ENCODE data around the gene SAFB2. TPM values are rescaled to one million over a fixed set of nuclear protein-coding genes. Genes with fewer than 3 reads are reported as not detected.

Gene SAFB2
- total RNA-seq, 1 donor from 2014 or later: 104 TPM

- DNase-seq (ENCODE audit: low spot score): no peak
- peaks cover 66% of the 10 kb centered on the region for H3K4me1 Mint-ChIP-seq (ENCODE audit: low read depth)
- H3K27me3 Mint-ChIP-seq (ENCODE audit: insufficient read depth): no peaks in the 10 kb centered on the region
- no peaks in the 10 kb centered on the region for H3K9me3 Mint-ChIP-seq
- H3K27ac Mint-ChIP-seq: no peak overlapping the region
- intact Hi-C loops (cut with micrococcal nuclease): loop anchor here (10.0 kb wide), 1 partner anchor 796 kb away; the partner anchor contains the start of gene KHSRP
- H3K4me3 Mint-ChIP-seq: no peak overlapping the region
- H3K36me3 Mint-ChIP-seq (ENCODE audit: low read depth): peaks cover 60% of the 10 kb centered on the region
Observed at GRCh38 chr19:5628461-5628860, 5.9 kb upstream of the SAFB2 start.

- H3K27ac Mint-ChIP-seq: peak overlapping the region; percentile 18
- no peak for DNase-seq (ENCODE audit: low spot score)
Observed at GRCh38 chr19:5627395-5627904, 4.9 kb upstream of the SAFB2 start.

GRCh38 chr19:5625641-5626040 lies 3.1 kb upstream of the SAFB2 start:
- H3K27me3 Mint-ChIP-seq (ENCODE audit: insufficient read depth): peaks cover 3% of the 10 kb centered on the region
- H3K4me1 Mint-ChIP-seq (ENCODE audit: low read depth): peaks cover 59% of the 10 kb centered on the region
- intact Hi-C loops (cut with micrococcal nuclease): loop anchor here (10.0 kb wide), 1 partner anchor 799 kb away; the partner anchor contains the start of gene KHSRP
- no peak for DNase-seq (ENCODE audit: low spot score)
- peak overlapping the region; percentile 56 for H3K27ac Mint-ChIP-seq
- no peaks in the 10 kb centered on the region for H3K9me3 Mint-ChIP-seq
- H3K4me3 Mint-ChIP-seq: peak overlapping the region; percentile 100
- H3K36me3 Mint-ChIP-seq (ENCODE audit: low read depth): peaks cover 54% of the 10 kb centered on the region

More at GRCh38 chr19:5627395-5627904, 4.9 kb upstream of the SAFB2 start:
- Mint-ChIP-seq H3K36me3 (ENCODE audit: low read depth) (peaks cover 57% of the 10 kb centered on the region), H3K4me1 (ENCODE audit: low read depth) (peaks cover 63% of the 10 kb centered on the region), H3K9me3 (no peaks in the 10 kb centered on the region), H3K27me3 (ENCODE audit: insufficient read depth) (peaks cover 3% of the 10 kb centered on the region), H3K4me3 (peak overlapping the region; percentile 32)
- intact Hi-C loops (cut with micrococcal nuclease): loop anchor here (10.0 kb wide), 1 partner anchor 797 kb away; the partner anchor contains the start of gene KHSRP

- peaks cover 58% of the 10 kb centered on the region for H3K36me3 Mint-ChIP-seq (ENCODE audit: low read depth)
- H3K9me3 Mint-ChIP-seq: no peaks in the 10 kb centered on the region
- H3K27ac Mint-ChIP-seq: peak overlapping the region; percentile 90
- H3K4me1 Mint-ChIP-seq (ENCODE audit: low read depth): peaks cover 67% of the 10 kb centered on the region
- no peak for DNase-seq (ENCODE audit: low spot score)
- H3K4me3 Mint-ChIP-seq: peak overlapping the region; percentile 100
- H3K27me3 Mint-ChIP-seq (ENCODE audit: insufficient read depth): peaks cover 3% of the 10 kb centered on the region
- intact Hi-C loops (cut with micrococcal nuclease): loop anchor here (5.0 to 10.0 kb wide), 3 partner anchors 277 to 800 kb away; partner anchors contain the start of genes KHSRP, NDUFA11 and VMAC
Observed at GRCh38 chr19:5624741-5625278, 2.2 kb upstream of the SAFB2 start.

GRCh38 chr19:5624018-5624663 lies 1.6 kb upstream of the SAFB2 start:
- peak; percentile 4 for DNase-seq (ENCODE audit: low spot score)
- Mint-ChIP-seq H3K4me3 (peak overlapping the region; percentile 100), H3K27ac (peak overlapping the region; percentile 90), H3K27me3 (ENCODE audit: insufficient read depth) (peaks cover 3% of the 10 kb centered on the region), H3K9me3 (no peaks in the 10 kb centered on the region), H3K36me3 (ENCODE audit: low read depth) (peaks cover 58% of the 10 kb centered on the region), H3K4me1 (ENCODE audit: low read depth) (peaks cover 66% of the 10 kb centered on the region)
- intact Hi-C loops (cut with micrococcal nuclease): loop anchor here (5.0 to 10.0 kb wide), 3 partner anchors 278 to 801 kb away; partner anchors contain the start of genes KHSRP, NDUFA11 and VMAC

GRCh38 chr19:5623397-5624017 lies 931 bp upstream of the SAFB2 start:
- intact Hi-C loops (cut with micrococcal nuclease): loop anchor here (5.0 to 10.0 kb wide), 3 partner anchors 279 to 801 kb away; partner anchors contain the start of genes KHSRP, NDUFA11 and VMAC
- H3K9me3 Mint-ChIP-seq: no peaks in the 10 kb centered on the region
- H3K27me3 Mint-ChIP-seq (ENCODE audit: insufficient read depth): peaks cover 3% of the 10 kb centered on the region
- H3K36me3 Mint-ChIP-seq (ENCODE audit: low read depth): peaks cover 60% of the 10 kb centered on the region
- H3K4me3 Mint-ChIP-seq: peak overlapping the region; percentile 100
- peaks cover 66% of the 10 kb centered on the region for H3K4me1 Mint-ChIP-seq (ENCODE audit: low read depth)
- no peak for DNase-seq (ENCODE audit: low spot score)
- H3K27ac Mint-ChIP-seq: peak overlapping the region; percentile 100

GRCh38 chr19:5621945-5622464 lies 571 bp downstream of the SAFB2 start:
- Mint-ChIP-seq H3K27ac (peak overlapping the region; percentile 95), H3K4me3 (peak overlapping the region; percentile 100), H3K27me3 (ENCODE audit: insufficient read depth) (peaks cover 3% of the 10 kb centered on the region), H3K4me1 (ENCODE audit: low read depth) (peaks cover 63% of the 10 kb centered on the region), H3K36me3 (ENCODE audit: low read depth) (peaks cover 60% of the 10 kb centered on the region), H3K9me3 (no peaks in the 10 kb centered on the region)
- intact Hi-C loops (cut with micrococcal nuclease): loop anchor here (1.0 to 10.0 kb wide), 6 partner anchors 58 to 803 kb away; partner anchors contain the start of genes CATSPERD, DUS3L, KHSRP and LONP1
- peak; percentile 13 for DNase-seq (ENCODE audit: low spot score)

GRCh38 chr19:5621311-5621944 lies 1.1 kb downstream of the SAFB2 start:
- H3K36me3 Mint-ChIP-seq (ENCODE audit: low read depth): peaks cover 56% of the 10 kb centered on the region
- intact Hi-C loops (cut with micrococcal nuclease): loop anchor here (5.0 to 10.0 kb wide), 3 partner anchors 281 to 803 kb away; partner anchors contain the start of genes KHSRP, NDUFA11 and VMAC

GRCh38 chr19:5619946-5620345 lies 2.6 kb downstream of the SAFB2 start:
- no peak for DNase-seq (ENCODE audit: low spot score)
- no peak overlapping the region for H3K27ac Mint-ChIP-seq
- H3K27me3 Mint-ChIP-seq (ENCODE audit: insufficient read depth): peaks cover 3% of the 10 kb centered on the region
- intact Hi-C loops (cut with micrococcal nuclease): loop anchor here (5.0 to 10.0 kb wide), 3 partner anchors 282 to 805 kb away; partner anchors contain the start of genes KHSRP, NDUFA11 and VMAC
- peak overlapping the region; percentile 100 for H3K4me3 Mint-ChIP-seq
- H3K4me1 Mint-ChIP-seq (ENCODE audit: low read depth): peaks cover 48% of the 10 kb centered on the region
- H3K9me3 Mint-ChIP-seq: no peaks in the 10 kb centered on the region
- H3K36me3 Mint-ChIP-seq (ENCODE audit: low read depth): peaks cover 54% of the 10 kb centered on the region

More at GRCh38 chr19:5621311-5621944, 1.1 kb downstream of the SAFB2 start:
- H3K4me3 Mint-ChIP-seq: peak overlapping the region; percentile 100
- peak overlapping the region; percentile 95 for H3K27ac Mint-ChIP-seq
- peaks cover 3% of the 10 kb centered on the region for H3K27me3 Mint-ChIP-seq (ENCODE audit: insufficient read depth)
- no peak for DNase-seq (ENCODE audit: low spot score)
- peaks cover 63% of the 10 kb centered on the region for H3K4me1 Mint-ChIP-seq (ENCODE audit: low read depth)
- H3K9me3 Mint-ChIP-seq: no peaks in the 10 kb centered on the region

GRCh38 chr19:5618591-5618990 lies 4.0 kb downstream of the SAFB2 start:
- Mint-ChIP-seq H3K9me3 (no peaks in the 10 kb centered on the region), H3K4me3 (no peak overlapping the region), H3K27ac (no peak overlapping the region), H3K4me1 (ENCODE audit: low read depth) (peaks cover 42% of the 10 kb centered on the region), H3K36me3 (ENCODE audit: low read depth) (peaks cover 57% of the 10 kb centered on the region), H3K27me3 (ENCODE audit: insufficient read depth) (peaks cover 3% of the 10 kb centered on the region)
- no peak for DNase-seq (ENCODE audit: low spot score)
- intact Hi-C loops (cut with micrococcal nuclease): no loop called here

GRCh38 chr19:5617080-5617479 lies 5.5 kb downstream of the SAFB2 start:
- DNase-seq (ENCODE audit: low spot score): no peak
- H3K27me3 Mint-ChIP-seq (ENCODE audit: insufficient read depth): no peaks in the 10 kb centered on the region
- intact Hi-C loops (cut with micrococcal nuclease): no loop called here
- H3K4me1 Mint-ChIP-seq (ENCODE audit: low read depth): peaks cover 50% of the 10 kb centered on the region
- no peak overlapping the region for H3K4me3 Mint-ChIP-seq
- H3K36me3 Mint-ChIP-seq (ENCODE audit: low read depth): peaks cover 67% of the 10 kb centered on the region
- H3K9me3 Mint-ChIP-seq: no peaks in the 10 kb centered on the region
- no peak overlapping the region for H3K27ac Mint-ChIP-seq

GRCh38 chr19:5615756-5616327 lies 6.7 kb downstream of the SAFB2 start:
- Mint-ChIP-seq H3K9me3 (no peaks in the 10 kb centered on the region), H3K36me3 (ENCODE audit: low read depth) (peaks cover 68% of the 10 kb centered on the region), H3K27me3 (ENCODE audit: insufficient read depth) (no peaks in the 10 kb centered on the region), H3K4me3 (no peak overlapping the region), H3K27ac (no peak overlapping the region), H3K4me1 (ENCODE audit: low read depth) (peaks cover 42% of the 10 kb centered on the region)
- DNase-seq (ENCODE audit: low spot score): no peak
- intact Hi-C loops (cut with micrococcal nuclease): no loop called here
